ENCODE measurements around the gene MROH9.

The MROH9 gene

GRCh38 chr1:171081763-171082201 is 146.4 kb downstream of the MROH9 start:
- H3K79me2 ChIP-seq (ENCODE audit: control insufficient read depth, insufficient read depth, low read length, unreplicated experiment), result no peaks in the 10 kb centered on the region
- no peaks in the 10 kb centered on the region for H3K36me3 ChIP-seq (ENCODE audit: insufficient read depth, low read length)
- H3K27me3 ChIP-seq (ENCODE audit: insufficient read depth, low read length), result no peaks in the 10 kb centered on the region
- peak overlapping the region; percentile 36 for H2AFZ ChIP-seq (ENCODE audit: low read length, unreplicated experiment)
- H3K4me1 ChIP-seq (ENCODE audit: control insufficient read depth, insufficient read depth, low read length, unreplicated experiment), result no peaks in the 10 kb centered on the region
- no peak overlapping the region for H3K4me3 ChIP-seq (ENCODE audit: low read depth, low read length)
- no peak overlapping the region for H3K27ac ChIP-seq (ENCODE audit: low read depth, low read length)

- Histone ChIP-seq H2AFZ (ENCODE audit: low read length, unreplicated experiment) (no peak overlapping the region), H3K4me1 (ENCODE audit: control insufficient read depth, insufficient read depth, low read length, unreplicated experiment) (no peaks in the 10 kb centered on the region), H3K27ac (ENCODE audit: low read depth, low read length) (no peak overlapping the region), H3K4me3 (ENCODE audit: low read depth, low read length) (no peak overlapping the region), H3K79me2 (ENCODE audit: control insufficient read depth, insufficient read depth, low read length, unreplicated experiment) (no peaks in the 10 kb centered on the region), H3K27me3 (ENCODE audit: insufficient read depth, low read length) (no peaks in the 10 kb centered on the region), H3K36me3 (ENCODE audit: insufficient read depth, low read length) (no peaks in the 10 kb centered on the region)
Measured at GRCh38 chr1:171082606-171083005, 147.3 kb downstream of the MROH9 start.

GRCh38 chr1:171083222-171083621 is 147.9 kb downstream of the MROH9 start:
- no peak overlapping the region for H2AFZ ChIP-seq (ENCODE audit: low read length, unreplicated experiment)
- no peaks in the 10 kb centered on the region for H3K4me1 ChIP-seq (ENCODE audit: control insufficient read depth, insufficient read depth, low read length, unreplicated experiment)
- no peaks in the 10 kb centered on the region for H3K36me3 ChIP-seq (ENCODE audit: insufficient read depth, low read length)
- H3K27me3 ChIP-seq (ENCODE audit: insufficient read depth, low read length), result no peaks in the 10 kb centered on the region
- H3K4me3 ChIP-seq (ENCODE audit: low read depth, low read length), result no peak overlapping the region
- H3K79me2 ChIP-seq (ENCODE audit: control insufficient read depth, insufficient read depth, low read length, unreplicated experiment), result no peaks in the 10 kb centered on the region
- H3K27ac ChIP-seq (ENCODE audit: low read depth, low read length), result no peak overlapping the region

- Histone ChIP-seq H3K4me3 (ENCODE audit: low read depth, low read length) (no peak overlapping the region), H3K27me3 (ENCODE audit: insufficient read depth, low read length) (no peaks in the 10 kb centered on the region), H2AFZ (ENCODE audit: low read length, unreplicated experiment) (no peak overlapping the region), H3K36me3 (ENCODE audit: insufficient read depth, low read length) (no peaks in the 10 kb centered on the region), H3K79me2 (ENCODE audit: control insufficient read depth, insufficient read depth, low read length, unreplicated experiment) (no peaks in the 10 kb centered on the region), H3K27ac (ENCODE audit: low read depth, low read length) (no peak overlapping the region), H3K4me1 (ENCODE audit: control insufficient read depth, insufficient read depth, low read length, unreplicated experiment) (no peaks in the 10 kb centered on the region)
Measured at GRCh38 chr1:171084091-171084490, 148.8 kb downstream of the MROH9 start.

GRCh38 chr1:171084870-171085269 is 149.5 kb downstream of the MROH9 start:
- no peaks in the 10 kb centered on the region for H3K79me2 ChIP-seq (ENCODE audit: control insufficient read depth, insufficient read depth, low read length, unreplicated experiment)
- H3K4me3 ChIP-seq (ENCODE audit: low read depth, low read length), result no peak overlapping the region
- H3K36me3 ChIP-seq (ENCODE audit: insufficient read depth, low read length), result no peaks in the 10 kb centered on the region
- H2AFZ ChIP-seq (ENCODE audit: low read length, unreplicated experiment), result no peak overlapping the region
- no peak overlapping the region for H3K27ac ChIP-seq (ENCODE audit: low read depth, low read length)
- H3K27me3 ChIP-seq (ENCODE audit: insufficient read depth, low read length), result no peaks in the 10 kb centered on the region
- H3K4me1 ChIP-seq (ENCODE audit: control insufficient read depth, insufficient read depth, low read length, unreplicated experiment), result no peaks in the 10 kb centered on the region

GRCh38 chr1:171087896-171088295 is 152.6 kb downstream of the MROH9 start:
- Histone ChIP-seq H3K27ac (ENCODE audit: low read depth, low read length) (no peak overlapping the region), H3K36me3 (ENCODE audit: insufficient read depth, low read length) (no peaks in the 10 kb centered on the region), H2AFZ (ENCODE audit: low read length, unreplicated experiment) (no peak overlapping the region), H3K4me1 (ENCODE audit: control insufficient read depth, insufficient read depth, low read length, unreplicated experiment) (no peaks in the 10 kb centered on the region), H3K4me3 (ENCODE audit: low read depth, low read length) (no peak overlapping the region), H3K27me3 (ENCODE audit: insufficient read depth, low read length) (no peaks in the 10 kb centered on the region), H3K79me2 (ENCODE audit: control insufficient read depth, insufficient read depth, low read length, unreplicated experiment) (no peaks in the 10 kb centered on the region)

- Histone ChIP-seq H3K27me3 (ENCODE audit: insufficient read depth, low read length) (no peaks in the 10 kb centered on the region), H3K4me1 (ENCODE audit: control insufficient read depth, insufficient read depth, low read length, unreplicated experiment) (no peaks in the 10 kb centered on the region), H3K4me3 (ENCODE audit: low read depth, low read length) (no peak within 1 kb of the TSS), H3K27ac (ENCODE audit: low read depth, low read length) (no peak within 1 kb of the TSS), H3K36me3 (ENCODE audit: insufficient read depth, low read length) (no peaks in the 10 kb centered on the region), H3K79me2 (ENCODE audit: control insufficient read depth, insufficient read depth, low read length, unreplicated experiment) (no peaks in the 10 kb centered on the region), H2AFZ (ENCODE audit: low read length, unreplicated experiment) (no peak within 1 kb of the TSS)
Measured at GRCh38 chr1:171090604-171091003, 155.3 kb downstream of the MROH9 start, which contains the start of gene FMO3. TSS of gene FMO3 (plus strand) at chr1:171090905. CDS start at chr1:171092659, 1,754 bp downstream.

GRCh38 chr1:171103862-171104261 is 168.5 kb downstream of the MROH9 start:
- no peak overlapping the region for H2AFZ ChIP-seq (ENCODE audit: low read length, unreplicated experiment)
- no peaks in the 10 kb centered on the region for H3K79me2 ChIP-seq (ENCODE audit: control insufficient read depth, insufficient read depth, low read length, unreplicated experiment)
- H3K4me3 ChIP-seq (ENCODE audit: low read depth, low read length), result no peak overlapping the region
- no peaks in the 10 kb centered on the region for H3K36me3 ChIP-seq (ENCODE audit: insufficient read depth, low read length)
- H3K27ac ChIP-seq (ENCODE audit: low read depth, low read length), result no peak overlapping the region
- no peaks in the 10 kb centered on the region for H3K4me1 ChIP-seq (ENCODE audit: control insufficient read depth, insufficient read depth, low read length, unreplicated experiment)
- H3K27me3 ChIP-seq (ENCODE audit: insufficient read depth, low read length), result no peaks in the 10 kb centered on the region

GRCh38 chr1:171107262-171107940 is 172.1 kb downstream of the MROH9 start:
- Histone ChIP-seq H3K4me3 (ENCODE audit: low read depth, low read length) (no peak overlapping the region), H3K79me2 (ENCODE audit: control insufficient read depth, insufficient read depth, low read length, unreplicated experiment) (no peaks in the 10 kb centered on the region), H3K27me3 (ENCODE audit: insufficient read depth, low read length) (no peaks in the 10 kb centered on the region), H2AFZ (ENCODE audit: low read length, unreplicated experiment) (no peak overlapping the region), H3K36me3 (ENCODE audit: insufficient read depth, low read length) (no peaks in the 10 kb centered on the region), H3K4me1 (ENCODE audit: control insufficient read depth, insufficient read depth, low read length, unreplicated experiment) (peaks cover 4% of the 10 kb centered on the region), H3K27ac (ENCODE audit: low read depth, low read length) (no peak overlapping the region)

- Histone ChIP-seq H3K36me3 (ENCODE audit: insufficient read depth, low read length) (no peaks in the 10 kb centered on the region), H3K79me2 (ENCODE audit: control insufficient read depth, insufficient read depth, low read length, unreplicated experiment) (no peaks in the 10 kb centered on the region), H3K4me3 (ENCODE audit: low read depth, low read length) (no peak overlapping the region), H3K27me3 (ENCODE audit: insufficient read depth, low read length) (no peaks in the 10 kb centered on the region), H2AFZ (ENCODE audit: low read length, unreplicated experiment) (no peak overlapping the region), H3K27ac (ENCODE audit: low read depth, low read length) (no peak overlapping the region), H3K4me1 (ENCODE audit: control insufficient read depth, insufficient read depth, low read length, unreplicated experiment) (peaks cover 4% of the 10 kb centered on the region)
Measured at GRCh38 chr1:171107969-171108368, 172.6 kb downstream of the MROH9 start.

GRCh38 chr1:171109966-171110365 is 174.6 kb downstream of the MROH9 start:
- Histone ChIP-seq H3K36me3 (ENCODE audit: insufficient read depth, low read length) (no peaks in the 10 kb centered on the region), H3K4me1 (ENCODE audit: control insufficient read depth, insufficient read depth, low read length, unreplicated experiment) (peaks cover 4% of the 10 kb centered on the region), H3K79me2 (ENCODE audit: control insufficient read depth, insufficient read depth, low read length, unreplicated experiment) (no peaks in the 10 kb centered on the region), H3K4me3 (ENCODE audit: low read depth, low read length) (no peak overlapping the region), H2AFZ (ENCODE audit: low read length, unreplicated experiment) (no peak overlapping the region), H3K27me3 (ENCODE audit: insufficient read depth, low read length) (no peaks in the 10 kb centered on the region), H3K27ac (ENCODE audit: low read depth, low read length) (no peak overlapping the region)
